Measurements from ENCODE around the gene ASGR2. TPM values are rescaled to one million over a fixed set of nuclear protein-coding genes. Genes with fewer than 3 reads are reported as not detected.
A peak's percentile ranks its signal among the peaks of the same experiment; 100 is the strongest.
"Not testable (repeated sequence)": the region's sequence is repeated elsewhere in the genome, so short reads cannot be mapped to it uniquely, and the experiment has no call there.

Gene ASGR2
- total RNA-seq, 2 experiments from 2014 or later: not detected

GRCh38 chr17:7136266-7136877 is 21.8 kb upstream of the ASGR2 start:
- no peak overlapping the region for H3K27ac Mint-ChIP-seq
- no peaks in the 10 kb centered on the region for H3K36me3 Mint-ChIP-seq (ENCODE audit: low read depth)
- no peak overlapping the region for H3K4me3 Mint-ChIP-seq
- ATAC-seq (no peak), DNase-seq (peak; percentile 84)
- CTCF ChIA-PET: interaction anchor here (0.9 to 11.1 kb wide), 19 partner anchors 9 to 225 kb away, joined by 3 to 395 read pairs (median 5); partner anchors contain the start of genes SLC16A11 and SLC2A4
- POLR2A ChIA-PET: interaction anchor here (1.8 to 2.1 kb wide), 2 partner anchors 84 to 90 kb away, joined by 6 to 9 read pairs; no protein-coding TSS in a partner anchor
- peaks cover 4% of the 10 kb centered on the region for H3K27me3 Mint-ChIP-seq (ENCODE audit: low read depth)
- no peaks in the 10 kb centered on the region for H3K9me3 Mint-ChIP-seq (ENCODE audit: insufficient read depth)
- peaks cover 10% of the 10 kb centered on the region for H3K4me1 Mint-ChIP-seq (ENCODE audit: low read depth)

GRCh38 chr17:7133916-7134315 is 19.3 kb upstream of the ASGR2 start:
- POLR2A ChIA-PET: interaction anchor here (1.7 to 2.9 kb wide), 2 partner anchors 87 to 113 kb away, joined by 4 to 16 read pairs; no protein-coding TSS in a partner anchor
- DNase-seq (no peak), ATAC-seq (no peak)
- peaks cover 10% of the 10 kb centered on the region for H3K27me3 Mint-ChIP-seq (ENCODE audit: low read depth)
- no peak overlapping the region for H3K4me3 Mint-ChIP-seq
- no peaks in the 10 kb centered on the region for H3K9me3 Mint-ChIP-seq (ENCODE audit: insufficient read depth)
- CTCF ChIA-PET: interaction anchor here (0.8 to 11.1 kb wide), 25 partner anchors 9 to 291 kb away, joined by 3 to 395 read pairs (median 4); partner anchors contain the start of genes SLC16A11 and SLC16A13
- H3K36me3 Mint-ChIP-seq (ENCODE audit: low read depth): no peaks in the 10 kb centered on the region
- H3K27ac Mint-ChIP-seq: no peak overlapping the region
- H3K4me1 Mint-ChIP-seq (ENCODE audit: low read depth): peaks cover 11% of the 10 kb centered on the region

- Mint-ChIP-seq H3K27ac (no peak overlapping the region), H3K9me3 (ENCODE audit: insufficient read depth) (no peaks in the 10 kb centered on the region), H3K36me3 (ENCODE audit: low read depth) (no peaks in the 10 kb centered on the region), H3K27me3 (ENCODE audit: low read depth) (peaks cover 10% of the 10 kb centered on the region), H3K4me3 (peak overlapping the region; percentile 46), H3K4me1 (ENCODE audit: low read depth) (peaks cover 11% of the 10 kb centered on the region)
- peak; percentile 50 for DNase-seq
- peak; percentile 50 for ATAC-seq
- ChIA-PET POLR2A (interaction anchor here (1.4 to 2.9 kb wide), 3 partner anchors 12 to 112 kb away, joined by 3 to 16 read pairs (median 4); no protein-coding TSS in a partner anchor), CTCF (interaction anchor here (0.6 to 11.1 kb wide), 29 partner anchors 8 to 290 kb away, joined by 3 to 395 read pairs (median 4); partner anchors contain the start of genes SLC16A11 and SLC16A13)
These were observed 18.8 kb upstream of the ASGR2 start for GRCh38 chr17:7133424-7133823.

- ATAC-seq (peak; percentile 82), DNase-seq (peak; percentile 48)
- H3K27me3 Mint-ChIP-seq (ENCODE audit: low read depth): peaks cover 10% of the 10 kb centered on the region
- ChIA-PET CTCF (interaction anchor here (0.8 to 11.1 kb wide), 21 partner anchors 10 to 289 kb away, joined by 3 to 395 read pairs (median 5); partner anchors contain the start of genes SLC16A11 and SLC16A13), POLR2A (interaction anchor here (1.3 to 2.9 kb wide), 4 partner anchors 11 to 111 kb away, joined by 3 to 16 read pairs (median 4); partner anchors contain the start of gene SLC16A13)
- no peaks in the 10 kb centered on the region for H3K36me3 Mint-ChIP-seq (ENCODE audit: low read depth)
- peak overlapping the region; percentile 8 for H3K27ac Mint-ChIP-seq
- peaks cover 11% of the 10 kb centered on the region for H3K4me1 Mint-ChIP-seq (ENCODE audit: low read depth)
- no peak overlapping the region for H3K4me3 Mint-ChIP-seq
- H3K9me3 Mint-ChIP-seq (ENCODE audit: insufficient read depth): no peaks in the 10 kb centered on the region
These were observed 18.0 kb upstream of the ASGR2 start for GRCh38 chr17:7132511-7133094.

GRCh38 chr17:7131423-7131791 is 16.8 kb upstream of the ASGR2 start:
- Mint-ChIP-seq H3K27ac (no peak overlapping the region), H3K36me3 (ENCODE audit: low read depth) (no peaks in the 10 kb centered on the region), H3K4me3 (no peak overlapping the region), H3K4me1 (ENCODE audit: low read depth) (peaks cover 11% of the 10 kb centered on the region), H3K27me3 (ENCODE audit: low read depth) (peaks cover 10% of the 10 kb centered on the region), H3K9me3 (ENCODE audit: insufficient read depth) (no peaks in the 10 kb centered on the region)
- no peak for DNase-seq
- no peak for ATAC-seq
- CTCF ChIA-PET: interaction anchor here (2.4 to 11.1 kb wide), 4 partner anchors 46 to 288 kb away, joined by 10 to 395 read pairs (median 20); partner anchors contain the start of gene SLC16A11
- POLR2A ChIA-PET: interaction anchor here (2.9 kb wide), 1 partner anchor 85 kb away, joined by 16 read pairs; no protein-coding TSS in a partner anchor

- ChIA-PET CTCF (interaction anchor here (2.4 kb wide), 1 partner anchor 85 kb away, joined by 11 read pairs; no protein-coding TSS in a partner anchor), POLR2A (interaction anchor here (2.9 kb wide), 1 partner anchor 84 kb away, joined by 16 read pairs; no protein-coding TSS in a partner anchor)
- Mint-ChIP-seq H3K27me3 (ENCODE audit: low read depth) (peaks cover 10% of the 10 kb centered on the region), H3K9me3 (ENCODE audit: insufficient read depth) (no peaks in the 10 kb centered on the region), H3K36me3 (ENCODE audit: low read depth) (no peaks in the 10 kb centered on the region), H3K4me3 (no peak overlapping the region), H3K4me1 (ENCODE audit: low read depth) (peaks cover 11% of the 10 kb centered on the region), H3K27ac (no peak overlapping the region)
- no peak for DNase-seq
- ATAC-seq: no peak
These were observed 16.2 kb upstream of the ASGR2 start for GRCh38 chr17:7130621-7131422.

- H3K4me1 Mint-ChIP-seq (ENCODE audit: low read depth): peaks cover 11% of the 10 kb centered on the region
- no peak for DNase-seq
- no peaks in the 10 kb centered on the region for H3K9me3 Mint-ChIP-seq (ENCODE audit: insufficient read depth)
- no peak overlapping the region for H3K4me3 Mint-ChIP-seq
- peaks cover 10% of the 10 kb centered on the region for H3K27me3 Mint-ChIP-seq (ENCODE audit: low read depth)
- ChIA-PET POLR2A (no interaction called here), CTCF (interaction anchor here (1.0 to 2.4 kb wide), 2 partner anchors 83 to 84 kb away, joined by 3 to 11 read pairs; no protein-coding TSS in a partner anchor)
- no peaks in the 10 kb centered on the region for H3K36me3 Mint-ChIP-seq (ENCODE audit: low read depth)
- H3K27ac Mint-ChIP-seq: no peak overlapping the region
- ATAC-seq: no peak
These were observed 14.7 kb upstream of the ASGR2 start for GRCh38 chr17:7129311-7129710.

- CTCF ChIA-PET: interaction anchor here (1.4 kb wide), 1 partner anchor 9 kb away, joined by 3 read pairs; no protein-coding TSS in a partner anchor
- H3K4me3 Mint-ChIP-seq: no peak overlapping the region
These were observed 13.5 kb upstream of the ASGR2 start for GRCh38 chr17:7128160-7128559.

GRCh38 chr17:7127501-7127900 is 12.9 kb upstream of the ASGR2 start:
- H3K27ac Mint-ChIP-seq; ATAC-seq; H3K4me1 Mint-ChIP-seq (ENCODE audit: low read depth); H3K27me3 Mint-ChIP-seq (ENCODE audit: low read depth); DNase-seq; H3K36me3 Mint-ChIP-seq (ENCODE audit: low read depth); H3K4me3 Mint-ChIP-seq; POLR2A ChIA-PET; H3K9me3 Mint-ChIP-seq (ENCODE audit: insufficient read depth): not testable (repeated sequence)
- CTCF ChIA-PET: interaction anchor here (1.4 kb wide), 1 partner anchor 9 kb away, joined by 3 read pairs; no protein-coding TSS in a partner anchor

More at GRCh38 chr17:7128160-7128559, 13.5 kb upstream of the ASGR2 start:
- DNase-seq (no peak), ATAC-seq (no peak)
- H3K27ac Mint-ChIP-seq: no peak overlapping the region
- H3K4me1 Mint-ChIP-seq (ENCODE audit: low read depth): peaks cover 8% of the 10 kb centered on the region
- H3K9me3 Mint-ChIP-seq (ENCODE audit: insufficient read depth): no peaks in the 10 kb centered on the region
- H3K27me3 Mint-ChIP-seq (ENCODE audit: low read depth): peaks cover 10% of the 10 kb centered on the region
- no peaks in the 10 kb centered on the region for H3K36me3 Mint-ChIP-seq (ENCODE audit: low read depth)
- POLR2A ChIA-PET: no interaction called here

- H3K4me1 Mint-ChIP-seq (ENCODE audit: low read depth); ATAC-seq; H3K36me3 Mint-ChIP-seq (ENCODE audit: low read depth); H3K27me3 Mint-ChIP-seq (ENCODE audit: low read depth); H3K4me3 Mint-ChIP-seq; DNase-seq; POLR2A ChIA-PET; H3K27ac Mint-ChIP-seq; H3K9me3 Mint-ChIP-seq (ENCODE audit: insufficient read depth): not testable (repeated sequence)
- CTCF ChIA-PET: interaction anchor here (0.8 kb wide), 1 partner anchor 10 kb away, joined by 3 read pairs; no protein-coding TSS in a partner anchor
These were observed 11.8 kb upstream of the ASGR2 start for GRCh38 chr17:7126386-7126785.

GRCh38 chr17:7124923-7125322 is 10.3 kb upstream of the ASGR2 start:
- DNase-seq (no peak), ATAC-seq (no peak)
- no peaks in the 10 kb centered on the region for H3K4me1 Mint-ChIP-seq (ENCODE audit: low read depth)
- ChIA-PET POLR2A (no interaction called here), CTCF (interaction anchor here (0.6 to 0.9 kb wide), 3 partner anchors 8 to 399 kb away, joined by 3 to 5 read pairs (median 3); no protein-coding TSS in a partner anchor)
- H3K27me3 Mint-ChIP-seq (ENCODE audit: low read depth): peaks cover 14% of the 10 kb centered on the region
- H3K9me3 Mint-ChIP-seq (ENCODE audit: insufficient read depth): no peaks in the 10 kb centered on the region
- no peak overlapping the region for H3K4me3 Mint-ChIP-seq
- H3K27ac Mint-ChIP-seq: no peak overlapping the region
- no peaks in the 10 kb centered on the region for H3K36me3 Mint-ChIP-seq (ENCODE audit: low read depth)

All from activated CD8-positive, alpha-beta T cell treated with anti-CD3 and anti-CD28 coated beads, Interleukin-2, amount 10 ng/mL, durations not matched to agents 7 days and 5 days (primary cell).